ENCODE results near the gene COMT. TPM values are rescaled to one million over a fixed set of nuclear protein-coding genes. Genes with fewer than 3 reads are reported as not detected.

The COMT gene
- total RNA-seq, 1 experiment from 2014 or later: 30.8 TPM

DNA sequence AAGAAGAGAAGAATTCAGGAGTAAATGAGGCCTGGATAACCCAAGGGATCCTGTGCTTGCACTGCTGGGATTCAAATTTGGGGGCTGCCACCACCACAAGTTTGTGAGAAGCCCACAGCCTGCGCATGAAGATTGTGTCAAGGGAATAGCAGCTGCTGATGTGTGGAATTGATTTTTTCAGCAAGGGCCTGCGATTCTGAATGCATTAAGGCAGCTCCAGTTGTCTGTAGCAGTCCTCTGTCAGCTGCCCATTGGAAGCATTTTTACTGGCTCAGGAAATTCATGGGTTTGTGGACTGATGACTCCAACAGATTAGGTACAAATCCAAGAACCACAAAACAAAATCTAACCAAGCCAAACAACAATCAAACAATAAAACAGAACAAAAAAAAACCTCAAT is 61.1 kb downstream of the COMT start (continued):
- TF ChIP-seq, protein P1, sequence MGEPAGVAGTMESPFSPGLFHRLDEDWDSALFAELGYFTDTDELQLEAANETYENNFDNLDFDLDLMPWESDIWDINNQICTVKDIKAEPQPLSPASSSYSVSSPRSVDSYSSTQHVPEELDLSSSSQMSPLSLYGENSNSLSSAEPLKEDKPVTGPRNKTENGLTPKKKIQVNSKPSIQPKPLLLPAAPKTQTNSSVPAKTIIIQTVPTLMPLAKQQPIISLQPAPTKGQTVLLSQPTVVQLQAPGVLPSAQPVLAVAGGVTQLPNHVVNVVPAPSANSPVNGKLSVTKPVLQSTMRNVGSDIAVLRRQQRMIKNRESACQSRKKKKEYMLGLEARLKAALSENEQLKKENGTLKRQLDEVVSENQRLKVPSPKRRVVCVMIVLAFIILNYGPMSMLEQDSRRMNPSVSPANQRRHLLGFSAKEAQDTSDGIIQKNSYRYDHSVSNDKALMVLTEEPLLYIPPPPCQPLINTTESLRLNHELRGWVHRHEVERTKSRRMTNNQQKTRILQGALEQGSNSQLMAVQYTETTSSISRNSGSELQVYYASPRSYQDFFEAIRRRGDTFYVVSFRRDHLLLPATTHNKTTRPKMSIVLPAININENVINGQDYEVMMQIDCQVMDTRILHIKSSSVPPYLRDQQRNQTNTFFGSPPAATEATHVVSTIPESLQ (CRISPR knock-in tag; IDR thresholded peaks at IDR 0.05): no peak
- TF ChIP-seq RELA (CRISPR knock-in tag; IDR thresholded peaks at IDR 0.05; ENCODE audit: borderline replicate concordance): no peak
- TF ChIP-seq, protein P2, sequence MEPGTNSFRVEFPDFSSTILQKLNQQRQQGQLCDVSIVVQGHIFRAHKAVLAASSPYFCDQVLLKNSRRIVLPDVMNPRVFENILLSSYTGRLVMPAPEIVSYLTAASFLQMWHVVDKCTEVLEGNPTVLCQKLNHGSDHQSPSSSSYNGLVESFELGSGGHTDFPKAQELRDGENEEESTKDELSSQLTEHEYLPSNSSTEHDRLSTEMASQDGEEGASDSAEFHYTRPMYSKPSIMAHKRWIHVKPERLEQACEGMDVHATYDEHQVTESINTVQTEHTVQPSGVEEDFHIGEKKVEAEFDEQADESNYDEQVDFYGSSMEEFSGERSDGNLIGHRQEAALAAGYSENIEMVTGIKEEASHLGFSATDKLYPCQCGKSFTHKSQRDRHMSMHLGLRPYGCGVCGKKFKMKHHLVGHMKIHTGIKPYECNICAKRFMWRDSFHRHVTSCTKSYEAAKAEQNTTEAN (CRISPR knock-in tag; IDR thresholded peaks at IDR 0.05): no peak

DNA sequence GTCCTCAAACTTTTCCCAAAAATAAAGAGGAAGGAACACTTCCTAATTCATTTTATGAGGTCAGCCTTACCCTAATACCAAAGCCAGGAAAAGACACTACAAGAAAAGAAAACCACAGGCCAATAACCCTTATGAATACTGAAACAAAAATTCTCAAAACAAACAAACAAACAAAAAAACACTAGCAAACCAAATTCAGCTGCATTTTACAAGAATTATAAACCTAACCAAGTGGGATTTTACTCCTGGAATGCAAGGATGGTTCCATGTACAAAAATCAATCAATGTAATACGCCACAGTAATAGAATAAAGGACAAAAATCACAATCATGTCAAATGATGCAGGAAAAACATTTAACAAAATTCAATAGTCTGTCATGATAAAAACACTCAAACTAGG is 61.7 kb downstream of the COMT start:
- no peak for ATAC-seq
- peaks cover 30% of the 10 kb centered on the region for H3K4me1 Mint-ChIP-seq
- no peak for DNase-seq (ENCODE audit: low spot score)
- H3K4me3 Mint-ChIP-seq: no peak overlapping the region
- CTCF ChIA-PET: no interaction called here
- TF ChIP-seq, protein P3, sequence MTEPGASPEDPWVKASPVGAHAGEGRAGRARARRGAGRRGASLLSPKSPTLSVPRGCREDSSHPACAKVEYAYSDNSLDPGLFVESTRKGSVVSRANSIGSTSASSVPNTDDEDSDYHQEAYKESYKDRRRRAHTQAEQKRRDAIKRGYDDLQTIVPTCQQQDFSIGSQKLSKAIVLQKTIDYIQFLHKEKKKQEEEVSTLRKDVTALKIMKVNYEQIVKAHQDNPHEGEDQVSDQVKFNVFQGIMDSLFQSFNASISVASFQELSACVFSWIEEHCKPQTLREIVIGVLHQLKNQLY (CRISPR knock-in tag; IDR thresholded peaks at IDR 0.05): no peak
- TF ChIP-seq ZNF317 (CRISPR knock-in tag; IDR thresholded peaks at IDR 0.05; ENCODE audit: borderline replicate concordance, low read depth) (no peak), SMAD3 (CRISPR knock-in tag; IDR thresholded peaks at IDR 0.05; ENCODE audit: borderline replicate concordance) (no peak), OVOL2 (CRISPR knock-in tag; IDR thresholded peaks at IDR 0.05; ENCODE audit: borderline replicate concordance) (no peak), FOXK1 (CRISPR knock-in tag; IDR thresholded peaks at IDR 0.05) (no peak), ZNF396 (CRISPR knock-in tag; IDR thresholded peaks at IDR 0.05; ENCODE audit: borderline replicate concordance) (no peak)
- no peaks in the 10 kb centered on the region for H3K27me3 Mint-ChIP-seq (ENCODE audit: low read depth)
- H3K36me3 Mint-ChIP-seq: peaks cover 27% of the 10 kb centered on the region
- H3K9me3 Mint-ChIP-seq: peaks cover 27% of the 10 kb centered on the region
- H3K27ac Mint-ChIP-seq: no peak overlapping the region
- POLR2A ChIA-PET: no interaction called here

DNA sequence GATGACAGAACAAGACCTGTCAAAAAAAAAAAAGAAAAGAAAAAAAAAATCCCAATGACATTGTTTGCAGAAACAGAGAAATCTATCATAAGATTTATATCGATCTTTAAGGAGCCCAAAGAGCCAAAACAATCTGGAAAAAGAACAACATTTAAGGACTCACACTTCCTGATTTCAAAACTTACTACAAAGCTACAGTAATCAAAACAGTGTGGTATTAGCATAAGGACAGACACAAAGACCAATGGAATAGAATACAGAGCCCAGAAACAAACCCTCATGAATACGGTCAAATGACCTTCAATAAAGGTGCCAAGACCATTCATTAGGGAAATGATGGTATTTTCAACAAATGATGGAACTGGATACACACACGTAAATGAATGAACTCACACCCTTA is 62.9 kb downstream of the COMT start:
- ChIA-PET CTCF (no interaction called here), POLR2A (no interaction called here)
- Mint-ChIP-seq H3K27me3 (ENCODE audit: low read depth) (no peaks in the 10 kb centered on the region), H3K9me3 (peaks cover 27% of the 10 kb centered on the region), H3K36me3 (peaks cover 27% of the 10 kb centered on the region), H3K4me1 (peaks cover 21% of the 10 kb centered on the region), H3K27ac (no peak overlapping the region), H3K4me3 (no peak overlapping the region)
- TF ChIP-seq TP53 (CRISPR knock-in tag; IDR thresholded peaks at IDR 0.05): no peak
- no peak for TF ChIP-seq NR2C2 (CRISPR knock-in tag; IDR thresholded peaks at IDR 0.05)
- TF ChIP-seq, protein P4, sequence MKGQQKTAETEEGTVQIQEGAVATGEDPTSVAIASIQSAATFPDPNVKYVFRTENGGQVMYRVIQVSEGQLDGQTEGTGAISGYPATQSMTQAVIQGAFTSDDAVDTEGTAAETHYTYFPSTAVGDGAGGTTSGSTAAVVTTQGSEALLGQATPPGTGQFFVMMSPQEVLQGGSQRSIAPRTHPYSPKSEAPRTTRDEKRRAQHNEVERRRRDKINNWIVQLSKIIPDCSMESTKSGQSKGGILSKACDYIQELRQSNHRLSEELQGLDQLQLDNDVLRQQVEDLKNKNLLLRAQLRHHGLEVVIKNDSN (CRISPR knock-in tag; IDR thresholded peaks at IDR 0.05): no peak
- no peak for TF ChIP-seq ZNF121 (CRISPR knock-in tag; IDR thresholded peaks at IDR 0.05)
- no peak for TF ChIP-seq CREB1 (CRISPR knock-in tag; IDR thresholded peaks at IDR 0.05)
- TF ChIP-seq, protein P5, sequence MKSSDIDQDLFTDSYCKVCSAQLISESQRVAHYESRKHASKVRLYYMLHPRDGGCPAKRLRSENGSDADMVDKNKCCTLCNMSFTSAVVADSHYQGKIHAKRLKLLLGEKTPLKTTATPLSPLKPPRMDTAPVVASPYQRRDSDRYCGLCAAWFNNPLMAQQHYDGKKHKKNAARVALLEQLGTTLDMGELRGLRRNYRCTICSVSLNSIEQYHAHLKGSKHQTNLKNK (CRISPR knock-in tag; IDR thresholded peaks at IDR 0.05): no peak
- TF ChIP-seq, protein P6, sequence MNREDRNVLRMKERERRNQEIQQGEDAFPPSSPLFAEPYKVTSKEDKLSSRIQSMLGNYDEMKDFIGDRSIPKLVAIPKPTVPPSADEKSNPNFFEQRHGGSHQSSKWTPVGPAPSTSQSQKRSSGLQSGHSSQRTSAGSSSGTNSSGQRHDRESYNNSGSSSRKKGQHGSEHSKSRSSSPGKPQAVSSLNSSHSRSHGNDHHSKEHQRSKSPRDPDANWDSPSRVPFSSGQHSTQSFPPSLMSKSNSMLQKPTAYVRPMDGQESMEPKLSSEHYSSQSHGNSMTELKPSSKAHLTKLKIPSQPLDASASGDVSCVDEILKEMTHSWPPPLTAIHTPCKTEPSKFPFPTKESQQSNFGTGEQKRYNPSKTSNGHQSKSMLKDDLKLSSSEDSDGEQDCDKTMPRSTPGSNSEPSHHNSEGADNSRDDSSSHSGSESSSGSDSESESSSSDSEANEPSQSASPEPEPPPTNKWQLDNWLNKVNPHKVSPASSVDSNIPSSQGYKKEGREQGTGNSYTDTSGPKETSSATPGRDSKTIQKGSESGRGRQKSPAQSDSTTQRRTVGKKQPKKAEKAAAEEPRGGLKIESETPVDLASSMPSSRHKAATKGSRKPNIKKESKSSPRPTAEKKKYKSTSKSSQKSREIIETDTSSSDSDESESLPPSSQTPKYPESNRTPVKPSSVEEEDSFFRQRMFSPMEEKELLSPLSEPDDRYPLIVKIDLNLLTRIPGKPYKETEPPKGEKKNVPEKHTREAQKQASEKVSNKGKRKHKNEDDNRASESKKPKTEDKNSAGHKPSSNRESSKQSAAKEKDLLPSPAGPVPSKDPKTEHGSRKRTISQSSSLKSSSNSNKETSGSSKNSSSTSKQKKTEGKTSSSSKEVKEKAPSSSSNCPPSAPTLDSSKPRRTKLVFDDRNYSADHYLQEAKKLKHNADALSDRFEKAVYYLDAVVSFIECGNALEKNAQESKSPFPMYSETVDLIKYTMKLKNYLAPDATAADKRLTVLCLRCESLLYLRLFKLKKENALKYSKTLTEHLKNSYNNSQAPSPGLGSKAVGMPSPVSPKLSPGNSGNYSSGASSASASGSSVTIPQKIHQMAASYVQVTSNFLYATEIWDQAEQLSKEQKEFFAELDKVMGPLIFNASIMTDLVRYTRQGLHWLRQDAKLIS (CRISPR knock-in tag; IDR thresholded peaks at IDR 0.05; ENCODE audit: borderline replicate concordance): no peak
- no peak for TF ChIP-seq ZNF263 (CRISPR knock-in tag; IDR thresholded peaks at IDR 0.05; ENCODE audit: low read depth)
- TF ChIP-seq MXD4 (CRISPR knock-in tag; IDR thresholded peaks at IDR 0.05; ENCODE audit: borderline replicate concordance): no peak
- no peak for TF ChIP-seq ESRRA (CRISPR knock-in tag; IDR thresholded peaks at IDR 0.05; ENCODE audit: borderline replicate concordance)
- DNase-seq (ENCODE audit: low spot score) (no peak), ATAC-seq (no peak)

Measured in WTC11 (cell line).